GM18505 (cell line): ENCODE results near the gene VSTM2B.

Experiments
- ATAC-seq: cut with Tn5 transposase; IDR thresholded peaks from one replicate; pipeline ENCODE4 v1.9.1; 2021; ENCODE audit not compliant: unreplicated experiment
- POLR2A ChIP-seq: IDR thresholded peaks from 4 replicates; pipeline ENCODE4 v1.6.1; 2011; ENCODE audit warnings: borderline replicate concordance; ENCODE audit not compliant: insufficient read depth, insufficient read length; ENCODE audit errors: extremely low read depth

The VSTM2B gene

DNA sequence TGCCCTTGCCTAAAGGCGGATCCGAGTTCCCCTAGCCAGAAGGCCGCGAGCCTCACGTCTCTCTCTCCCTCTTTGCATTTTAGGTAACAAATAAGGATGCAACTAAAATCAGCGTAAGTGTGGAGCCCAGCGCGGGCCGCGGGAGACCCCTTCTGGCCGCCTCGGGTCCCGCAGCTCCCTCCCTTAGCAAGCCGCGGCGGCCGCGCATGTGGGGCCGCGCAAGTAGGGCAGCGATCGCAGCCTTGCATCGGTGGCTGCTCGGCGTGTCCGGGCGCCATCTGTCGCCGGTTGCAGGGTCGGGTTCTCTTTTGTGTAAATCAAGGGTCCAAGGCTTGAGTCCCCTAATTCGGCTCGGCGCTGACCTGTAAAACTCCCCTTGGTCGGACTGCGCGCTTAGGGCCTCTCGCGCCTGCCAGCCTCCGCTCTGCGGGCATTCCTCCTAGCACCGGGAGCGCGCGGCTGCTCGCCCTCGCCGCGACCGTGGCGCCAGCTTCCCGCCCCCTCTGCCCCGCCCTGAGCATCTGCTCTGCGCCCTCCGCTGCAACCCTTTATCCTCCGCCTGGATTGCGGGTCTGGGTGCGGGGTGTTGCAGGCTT, 2.7 kb downstream of the VSTM2B start:
- ATAC-seq: peak; percentile 80
- no peak for TF ChIP-seq POLR2A

DNA sequence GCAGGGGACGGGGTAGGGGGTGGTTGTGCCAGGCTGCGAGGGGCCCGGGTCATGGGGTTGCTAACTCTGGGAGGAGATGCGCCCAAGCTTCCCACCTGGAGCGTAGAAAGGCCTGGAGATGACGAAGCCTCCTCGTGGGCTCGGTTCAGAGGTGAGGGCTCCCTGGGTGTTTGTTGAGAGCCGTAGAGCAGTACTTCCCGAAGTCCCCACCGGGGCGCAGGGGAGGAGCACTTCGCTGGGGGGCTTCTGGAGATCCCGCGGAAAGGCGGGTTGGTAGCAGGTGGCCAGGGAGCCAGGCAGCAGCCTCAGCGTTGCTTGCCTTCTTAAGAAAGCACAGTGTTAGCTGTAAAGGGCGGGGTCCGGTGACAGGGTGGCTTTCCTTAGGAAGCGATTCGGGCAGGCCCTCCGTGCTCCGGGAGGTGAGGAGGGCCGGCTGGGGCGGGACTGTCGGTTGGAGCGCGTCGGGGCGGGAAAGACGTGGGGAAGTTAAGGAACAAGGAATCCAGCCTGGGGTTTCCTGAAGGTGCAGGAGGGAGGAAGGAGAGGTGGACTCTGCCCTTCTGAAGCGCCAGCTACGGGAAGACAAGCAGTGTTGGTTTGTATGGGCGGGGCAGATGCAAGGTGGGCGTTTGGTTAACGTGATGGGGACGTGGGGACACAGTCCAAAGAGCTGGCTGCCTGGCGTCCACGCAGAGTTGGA, 3.3 kb downstream of the VSTM2B start:
- TF ChIP-seq POLR2A: no peak
- ATAC-seq: no peak

DNA sequence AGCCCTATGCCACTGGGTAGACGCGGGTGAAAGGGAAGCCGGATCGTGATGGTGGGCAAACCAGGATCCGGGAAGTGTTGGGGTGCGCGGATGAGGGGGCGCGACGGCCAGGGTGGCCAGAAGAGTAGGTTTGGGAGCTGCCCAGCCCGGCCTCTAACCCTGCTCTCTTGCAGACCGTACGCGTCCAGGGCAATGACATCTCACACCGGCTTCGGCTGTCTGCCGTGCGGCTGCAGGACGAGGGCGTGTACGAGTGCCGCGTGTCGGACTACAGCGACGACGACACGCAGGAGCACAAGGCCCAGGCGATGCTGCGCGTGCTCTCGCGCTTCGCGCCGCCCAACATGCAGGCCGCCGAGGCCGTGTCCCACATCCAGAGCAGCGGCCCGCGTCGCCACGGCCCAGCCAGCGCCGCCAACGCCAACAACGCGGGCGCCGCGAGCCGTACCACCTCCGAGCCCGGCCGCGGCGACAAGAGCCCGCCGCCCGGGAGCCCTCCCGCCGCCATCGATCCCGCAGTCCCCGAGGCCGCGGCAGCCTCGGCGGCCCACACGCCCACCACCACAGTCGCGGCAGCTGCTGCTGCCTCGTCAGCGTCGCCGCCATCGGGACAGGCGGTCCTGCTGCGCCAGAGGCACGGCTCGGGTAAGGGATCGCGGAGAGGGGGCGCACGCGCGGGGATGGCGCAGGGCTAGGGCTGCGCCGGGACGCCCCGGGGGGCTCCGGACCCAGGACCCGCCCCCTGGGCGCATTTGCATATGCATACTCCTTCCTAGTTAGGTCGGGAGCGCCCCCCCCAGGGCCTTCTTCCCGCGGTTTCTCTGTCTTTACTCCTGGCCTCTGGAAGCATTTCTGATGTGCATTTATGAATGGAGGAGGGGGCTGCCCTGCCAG, 4.1 kb downstream of the VSTM2B start:
- ATAC-seq: no peak
- no peak for TF ChIP-seq POLR2A

DNA sequence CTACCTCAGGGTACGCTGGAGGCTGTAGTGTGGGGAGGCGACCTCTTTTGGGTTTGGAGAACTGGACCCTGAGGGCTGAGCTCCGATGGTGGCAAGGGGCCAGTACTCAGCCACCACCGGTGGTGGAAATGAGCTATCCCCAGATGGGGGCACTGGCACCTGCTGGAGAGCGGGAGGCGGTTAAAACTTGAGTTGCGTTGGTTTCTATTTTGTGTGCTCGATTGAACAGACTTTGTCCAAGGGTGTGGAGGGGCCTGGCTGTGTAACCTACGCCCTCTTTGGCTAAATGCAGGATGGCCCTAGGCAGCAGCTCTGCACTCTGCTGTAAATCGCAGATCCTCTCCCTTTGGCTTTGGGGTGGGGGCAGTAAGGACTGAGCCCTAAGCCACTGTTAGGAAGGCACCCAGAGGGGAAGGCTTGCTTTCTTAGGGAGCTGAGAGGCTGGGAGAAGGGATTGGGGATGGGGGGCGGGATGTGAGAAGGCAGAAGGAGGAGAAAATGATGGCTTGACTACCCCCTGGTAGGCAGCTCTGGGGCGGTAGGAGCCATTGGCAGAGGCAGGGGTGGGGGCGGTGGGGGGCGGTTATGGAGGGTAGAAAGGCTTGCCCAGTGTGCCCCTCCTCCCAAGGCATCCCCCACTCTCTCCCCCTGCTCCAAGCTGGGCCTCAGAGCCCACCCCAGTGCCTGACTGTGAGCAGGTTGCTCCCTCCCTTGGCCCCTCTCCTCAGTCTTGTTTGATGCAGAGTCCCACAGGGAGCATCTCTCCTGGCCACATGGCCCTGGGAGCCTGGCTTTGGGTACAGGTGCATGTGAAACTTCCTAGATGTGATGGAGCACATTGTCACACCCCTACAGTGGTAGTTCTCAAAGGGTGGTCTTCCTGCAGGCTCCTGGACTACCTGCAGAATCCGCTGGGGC, 5.0 kb downstream of the VSTM2B start:
- no peak for TF ChIP-seq POLR2A
- ATAC-seq: no peak

DNA sequence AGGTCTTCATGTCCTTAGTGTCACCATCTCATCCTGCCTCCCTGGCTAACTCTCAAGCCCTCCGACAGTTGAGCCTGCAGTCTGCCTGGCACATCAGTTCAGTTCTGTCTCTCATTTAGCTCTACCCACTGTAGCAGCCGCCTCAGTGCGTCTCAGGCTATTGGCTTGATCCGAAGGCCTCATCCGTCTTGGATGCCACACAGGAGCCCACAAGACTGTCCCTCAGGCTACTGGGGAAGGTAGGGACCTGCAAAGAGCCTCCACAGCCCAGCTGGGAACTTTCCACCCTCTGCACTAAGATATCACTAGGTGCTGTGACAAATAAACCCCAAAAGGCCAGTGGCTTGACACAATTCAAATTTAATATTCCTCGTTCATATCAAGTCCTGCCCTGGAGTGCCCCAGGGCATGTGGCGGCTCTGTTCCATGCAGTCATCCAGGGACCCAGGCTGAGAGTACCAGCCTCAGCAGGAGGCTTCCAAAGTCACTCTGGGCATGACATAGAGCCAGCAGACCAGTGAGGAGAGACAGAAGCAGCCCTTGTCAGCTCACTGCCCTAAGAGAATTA, 5.7 kb downstream of the VSTM2B start:
- no peak for ATAC-seq
- no peak for TF ChIP-seq POLR2A

DNA sequence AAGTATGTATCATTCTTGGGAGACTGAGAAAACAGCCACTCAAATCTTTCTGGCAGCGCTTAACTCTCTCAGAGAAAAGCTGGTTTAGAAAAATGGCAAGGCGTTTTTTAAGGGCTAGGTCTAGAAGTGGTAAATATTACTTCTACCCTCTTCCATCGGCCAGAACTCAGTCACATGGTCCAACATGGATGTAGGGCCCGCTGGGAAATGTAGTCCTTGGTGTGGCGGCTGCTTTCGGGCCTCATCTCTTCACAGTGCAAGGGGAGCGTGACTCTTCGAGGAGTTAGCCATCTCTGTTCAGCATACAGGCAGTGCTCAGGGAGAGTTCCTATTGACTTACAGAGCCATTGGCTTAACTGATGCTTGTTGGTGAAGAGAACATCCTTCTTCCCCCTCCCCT, 6.3 kb downstream of the VSTM2B start:
- no peak for TF ChIP-seq POLR2A
- no peak for ATAC-seq

DNA sequence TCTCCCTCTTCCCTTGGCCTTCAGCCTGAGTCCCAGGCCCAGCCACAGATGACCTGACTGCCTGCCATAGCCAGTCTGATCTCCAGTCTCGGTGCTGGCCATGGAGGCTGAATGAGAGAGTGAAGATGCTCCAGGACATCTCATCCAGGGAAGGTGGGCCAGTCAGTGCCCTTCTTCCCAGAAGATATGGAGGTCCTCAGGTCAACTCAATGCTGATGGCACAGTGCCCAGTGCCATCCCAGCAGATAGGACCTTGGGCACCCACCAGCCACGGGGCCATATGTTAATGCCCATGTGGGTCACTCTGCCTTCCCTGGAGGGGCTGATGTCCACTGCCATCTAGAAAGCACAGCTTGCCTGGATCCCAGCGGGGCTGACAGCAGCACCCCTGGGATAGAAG, 7.2 kb downstream of the VSTM2B start:
- TF ChIP-seq POLR2A: no peak

DNA sequence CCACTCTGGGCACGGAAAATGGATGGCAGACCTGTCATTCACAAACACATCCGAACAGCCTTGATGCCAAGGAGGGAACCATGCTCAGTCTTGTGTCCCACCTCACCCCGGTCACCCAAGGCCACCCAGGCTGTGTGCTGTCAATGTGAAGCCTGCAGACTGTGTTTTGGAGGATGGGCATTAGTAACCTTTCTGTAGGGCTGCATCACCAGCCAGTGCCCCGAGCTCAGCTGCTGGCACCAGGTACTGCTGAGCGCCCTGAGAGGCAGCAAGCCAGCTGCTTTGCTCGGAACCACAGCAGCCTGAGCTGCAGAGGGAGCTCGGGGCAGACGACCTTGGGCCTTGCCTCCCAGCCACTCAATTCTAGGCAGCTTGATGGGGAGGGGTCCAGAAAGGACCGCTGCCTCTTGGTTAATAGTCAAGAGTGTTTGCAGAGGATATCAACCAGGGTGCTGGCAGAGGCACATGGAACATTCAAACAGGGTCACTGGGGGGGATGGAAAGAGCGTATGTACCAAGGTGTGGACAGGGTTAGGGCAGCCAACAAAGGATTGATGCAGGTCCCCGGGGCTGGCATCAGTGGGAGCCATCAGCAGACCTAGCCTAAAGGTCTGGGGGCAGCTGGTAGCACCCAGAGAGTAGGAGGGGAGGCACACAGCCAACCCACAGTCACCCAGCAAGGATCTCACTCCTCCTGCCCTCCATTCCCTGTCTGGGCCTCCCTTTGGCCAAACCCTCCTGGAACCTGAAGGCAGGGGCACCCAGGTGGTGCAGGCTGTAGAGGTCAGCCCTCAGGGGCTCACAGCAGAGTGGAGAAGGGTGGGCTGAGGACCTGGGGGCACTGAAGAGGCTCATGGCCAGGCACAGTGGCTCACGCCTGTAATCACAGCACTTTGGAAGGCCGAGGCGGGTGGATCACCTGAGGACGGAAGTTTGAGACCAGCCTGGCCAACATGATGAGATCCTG, 8.1 kb downstream of the VSTM2B start:
- TF ChIP-seq POLR2A: no peak
- no peak for ATAC-seq

More for the DNA sequence above, 7.2 kb downstream of the VSTM2B start:
- no peak for ATAC-seq

DNA sequence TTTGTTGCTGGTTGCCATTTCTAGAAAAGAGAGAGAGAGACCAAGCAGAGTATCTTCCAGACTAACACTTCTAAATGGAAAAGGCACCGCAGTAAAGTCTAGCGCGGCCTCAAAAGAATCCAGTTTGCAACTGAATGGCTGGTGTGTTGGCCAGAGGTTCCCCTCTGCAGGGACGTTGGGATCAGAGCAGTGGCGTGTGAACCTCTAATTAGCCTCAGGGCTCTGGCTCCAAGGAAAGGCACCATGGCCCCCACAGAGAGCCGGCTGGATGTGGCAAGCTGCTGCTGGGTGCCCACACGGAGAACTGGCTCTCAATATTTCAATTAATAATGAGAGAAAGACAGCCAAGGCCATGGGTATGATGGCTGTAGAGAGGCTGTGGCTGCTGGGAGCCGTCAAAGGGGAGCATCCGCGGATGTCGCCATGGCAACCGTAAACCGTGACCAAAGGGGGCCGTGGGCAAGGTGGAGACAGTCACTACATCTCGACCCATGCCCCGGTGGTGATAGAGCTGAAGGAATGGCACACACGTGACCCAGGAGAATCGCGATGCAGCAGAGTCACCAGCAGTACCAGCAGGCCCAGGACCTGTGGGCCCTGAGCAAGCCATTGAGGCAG, 9.5 kb downstream of the VSTM2B start:
- no peak for ATAC-seq
- TF ChIP-seq POLR2A: no peak

DNA sequence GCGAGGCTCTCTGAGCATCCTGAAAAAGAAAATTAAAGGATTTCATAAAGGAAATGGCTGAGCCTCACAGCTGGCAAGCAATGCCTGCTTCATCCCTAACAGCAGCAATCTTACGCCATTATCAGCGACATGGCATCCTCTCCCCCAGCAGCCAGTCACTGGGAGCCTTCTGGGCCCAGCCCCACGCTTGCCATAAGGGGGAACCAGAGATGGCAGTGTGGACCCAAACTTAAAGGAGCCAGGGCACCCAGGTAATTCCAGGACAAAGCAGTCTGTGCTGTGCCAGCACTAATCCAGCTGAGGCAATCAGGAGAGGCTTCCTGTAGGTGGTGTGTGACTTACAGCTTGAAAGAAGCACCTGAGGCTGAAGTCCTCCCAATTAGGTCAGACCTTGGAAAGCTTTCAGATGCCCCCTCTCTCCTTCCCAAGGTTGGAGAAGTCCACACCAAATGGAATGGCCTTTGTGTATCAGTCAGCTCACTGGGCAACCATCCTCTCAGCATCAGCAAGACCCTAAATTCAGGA, 10.3 kb downstream of the VSTM2B start:
- no peak for TF ChIP-seq POLR2A
- ATAC-seq: no peak

DNA sequence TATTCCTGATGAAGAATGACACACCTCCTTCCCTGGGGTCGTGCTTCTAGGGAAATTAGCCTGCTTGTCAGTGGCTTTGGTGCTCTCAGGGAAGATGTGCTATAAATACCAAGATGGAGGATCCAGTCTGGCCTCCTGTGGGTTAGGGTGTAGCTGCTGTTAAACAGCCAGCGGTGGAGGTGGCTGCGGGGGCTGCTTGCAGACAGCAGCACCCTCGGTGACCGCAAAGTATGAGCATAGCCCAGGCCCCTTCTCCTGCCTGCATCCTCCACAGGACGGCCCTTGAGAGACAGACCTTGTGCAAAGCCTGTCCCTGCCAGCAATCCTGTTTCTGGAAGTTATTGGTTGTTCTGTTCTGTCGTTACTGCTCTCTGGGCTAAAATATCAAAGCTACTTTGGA, 11.4 kb downstream of the VSTM2B start:
- no peak for ATAC-seq
- TF ChIP-seq POLR2A: no peak

DNA sequence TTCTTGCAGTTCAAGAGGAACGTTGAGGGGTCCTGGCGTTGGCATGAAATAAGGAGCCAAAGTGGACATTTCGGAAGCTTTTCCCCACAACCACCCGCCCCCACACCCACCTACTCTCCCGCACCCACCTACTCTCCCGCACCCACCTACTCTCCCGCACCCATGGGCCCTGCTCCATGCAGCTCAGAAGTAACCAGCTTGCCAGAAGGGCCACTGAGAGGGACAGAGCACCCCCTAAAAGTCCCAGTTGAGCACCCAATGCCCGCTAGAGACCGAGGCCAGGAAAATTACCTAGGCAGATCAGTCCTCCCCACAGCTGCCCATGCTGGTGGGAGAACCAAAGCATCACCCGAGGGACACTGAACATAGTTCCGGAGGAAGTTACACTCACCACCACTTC, 11.8 kb downstream of the VSTM2B start:
- no peak for TF ChIP-seq POLR2A
- ATAC-seq: no peak

DNA sequence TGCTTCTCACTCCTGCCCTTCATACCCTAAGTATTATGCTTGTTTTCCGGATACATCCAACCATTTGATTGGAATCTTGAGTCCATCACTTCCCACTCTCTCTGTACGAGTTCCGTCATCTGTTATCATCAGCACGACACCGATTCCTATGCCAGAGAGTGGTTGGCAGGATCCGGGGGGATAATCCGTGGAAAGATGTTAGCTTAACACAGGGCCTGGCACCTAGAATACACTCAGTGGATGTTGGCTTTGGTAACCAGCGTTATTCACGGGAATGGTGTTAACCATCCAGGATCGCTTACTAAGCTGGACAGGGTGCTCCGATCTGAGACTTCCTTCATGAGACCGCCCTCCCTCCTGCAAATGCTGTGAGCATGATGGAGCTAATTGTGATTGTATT, 12.4 kb downstream of the VSTM2B start:
- TF ChIP-seq POLR2A: no peak

More for the DNA sequence above, 12.4 kb downstream of the VSTM2B start:
- ATAC-seq: no peak
